Suprapubic skin (tissue), 4 donors: ENCODE measurements around the gene PTPRN2. TPM values are rescaled to one million over a fixed set of nuclear protein-coding genes. Genes with fewer than 3 reads are reported as not detected.
A peak's percentile ranks its signal among the peaks of the same experiment; 100 is the strongest.

Source experiments
- DNase-seq, 2 donors: peaks; one replicate each; pipeline ENCODE4 v3.0.0-alpha.2; 2019; ENCODE audit warnings: low spot score in 2 of 2
- H3K27ac ChIP-seq: fragments of 200-600 bp; sonication (generic); one replicate; pipeline ENCODE4 v1.5.1; 2019
- H3K27me3 ChIP-seq: fragments of 200-600 bp; sonication (generic); one replicate; pipeline ENCODE4 v1.5.1; 2019
- H3K36me3 ChIP-seq: fragments of 200-600 bp; sonication (generic); one replicate; pipeline ENCODE4 v1.5.1; 2019
- H3K4me1 ChIP-seq: fragments of 200-600 bp; sonication (generic); one replicate; pipeline ENCODE4 v1.5.1; 2019
- H3K4me3 ChIP-seq: fragments of 200-600 bp; sonication (generic); one replicate; pipeline ENCODE4 v1.5.1; 2019; ENCODE audit warnings: mild to moderate bottlenecking
- H3K9me3 ChIP-seq: fragments of 200-600 bp; sonication (generic); one replicate; pipeline ENCODE4 v1.5.1; 2019
- CTCF ChIP-seq, 2 donors: fragments of 200-600 bp in 1 of 2; fragments of 450-650 bp in 1 of 2; sonication (generic) in 1 of 2; IDR thresholded peaks; one replicate each; pipeline ENCODE4 v1.5.1; 2016 to 2019; ENCODE audit warnings: antibody characterized with exemption in 2 of 2, mild to moderate bottlenecking in 1 of 2, moderate library complexity in 1 of 2
- EP300 ChIP-seq: sonication (generic); formaldehyde crosslinking; IDR thresholded peaks from one replicate; pipeline ENCODE4 v1.6.1; 2017; ENCODE audit warnings: antibody characterized with exemption
- POLR2A ChIP-seq, 2 donors: fragments of 450-650 bp; IDR thresholded peaks; one replicate each; pipeline ENCODE4 v1.6.1; 2017; ENCODE audit warnings: antibody characterized with exemption in 2 of 2, mild to moderate bottlenecking in 2 of 2, moderate library complexity in 2 of 2
- POLR2AphosphoS5 ChIP-seq, 3 donors: sonication (generic); formaldehyde crosslinking; IDR thresholded peaks; one replicate each; pipeline ENCODE4 v1.6.1; 2017; ENCODE audit warnings: antibody characterized with exemption in 3 of 3
- WGBS: methylation state at CpG from one replicate; pipeline ENCODE4 v1.1.5; 2018; 5-methylcytosine and 5-hydroxymethylcytosine counted together
- total RNA-seq, 4 donors: library from RNA; depleted of rRNA; stranded (reverse); fragments of >200 nt; gene quantifications; one replicate each; pipeline ENCODE4 v1.1.0, GENCODE V29; 2016

The PTPRN2 gene
- total RNA-seq, 4 donors from 2014 or later, result 0.23 to 1.8 (median 1.3) TPM

- no peak overlapping the region for H3K4me3 ChIP-seq
- DNase-seq, result peak; percentile 22 to 35
- TF ChIP-seq POLR2AphosphoS5 (IDR thresholded peaks at IDR 0.05), result no peak
- no peak for TF ChIP-seq EP300
- no peak for TF ChIP-seq POLR2A (IDR thresholded peaks at IDR 0.05)
- TF ChIP-seq CTCF (IDR thresholded peaks at IDR 0.05), result no peak
- H3K36me3 ChIP-seq, result no peaks in the 10 kb centered on the region
- H3K27me3 ChIP-seq, result no peaks in the 10 kb centered on the region
- 60% methylated on average over 17 of the region's 17 CpGs for WGBS
- H3K4me1 ChIP-seq, result no peaks in the 10 kb centered on the region
- H3K9me3 ChIP-seq, result no peaks in the 10 kb centered on the region
- no peak overlapping the region for H3K27ac ChIP-seq
Observed at GRCh38 chr7:158043551-158044481, 543.8 kb downstream of the PTPRN2 start.

DNA sequence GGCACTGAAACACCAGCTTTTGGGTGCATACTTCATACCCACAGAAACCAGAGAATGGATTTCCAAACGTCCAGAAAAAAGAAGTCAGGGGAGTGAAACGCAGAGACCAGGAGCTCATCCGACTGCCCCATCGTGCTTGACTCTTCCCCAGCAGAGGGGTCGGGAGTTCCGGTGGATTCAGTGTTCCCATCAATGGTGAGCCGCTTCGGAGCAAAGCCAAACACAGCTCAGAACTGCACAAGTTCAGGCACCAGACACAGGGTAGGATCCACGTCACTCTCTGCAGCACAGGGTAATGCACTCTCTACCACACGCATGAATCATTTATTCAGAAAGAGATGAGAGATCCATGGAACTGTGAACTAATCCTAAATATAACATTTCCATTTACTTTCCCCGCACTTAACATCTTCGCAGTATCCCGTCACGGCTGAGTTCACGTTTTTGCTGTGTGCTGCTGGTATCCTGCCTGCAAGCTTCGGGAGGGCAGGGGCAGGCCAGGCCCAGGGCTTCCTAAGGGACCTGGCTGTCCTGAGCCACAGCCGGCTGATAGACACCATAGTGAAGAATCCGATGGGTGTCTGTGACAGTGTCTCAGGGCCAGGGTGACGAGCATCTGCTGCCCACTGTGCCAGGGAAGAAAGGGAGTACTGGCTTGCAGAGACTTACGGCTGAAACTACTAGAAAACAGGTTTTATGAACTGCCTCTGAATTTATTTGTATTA, 545.3 kb downstream of the PTPRN2 start:
- WGBS, result 84% methylated on average over 19 of the region's 20 CpGs
- H3K27me3 ChIP-seq, result no peaks in the 10 kb centered on the region
- no peak overlapping the region for H3K27ac ChIP-seq
- no peaks in the 10 kb centered on the region for H3K9me3 ChIP-seq
- no peaks in the 10 kb centered on the region for H3K4me1 ChIP-seq
- peak; percentile 20 to 48 for DNase-seq
- no peaks in the 10 kb centered on the region for H3K36me3 ChIP-seq
- TF ChIP-seq POLR2AphosphoS5 (IDR thresholded peaks at IDR 0.05), result no peak
- no peak for TF ChIP-seq CTCF (IDR thresholded peaks at IDR 0.05)
- no peak for TF ChIP-seq POLR2A (IDR thresholded peaks at IDR 0.05)
- no peak for TF ChIP-seq EP300
- H3K4me3 ChIP-seq, result no peak overlapping the region

GRCh38 chr7:158040199-158040598, 547.4 kb downstream of the PTPRN2 start:
- no peaks in the 10 kb centered on the region for H3K4me1 ChIP-seq
- H3K27me3 ChIP-seq, result no peaks in the 10 kb centered on the region
- WGBS, result 92% methylated on average over 6 of the region's 6 CpGs
- H3K27ac ChIP-seq, result no peak overlapping the region
- no peaks in the 10 kb centered on the region for H3K9me3 ChIP-seq
- no peak for TF ChIP-seq EP300
- no peak for TF ChIP-seq POLR2AphosphoS5 (IDR thresholded peaks at IDR 0.05)
- no peak for TF ChIP-seq POLR2A (IDR thresholded peaks at IDR 0.05)
- no peak for TF ChIP-seq CTCF (IDR thresholded peaks at IDR 0.05)
- no peaks in the 10 kb centered on the region for H3K36me3 ChIP-seq
- no peak for DNase-seq
- no peak overlapping the region for H3K4me3 ChIP-seq

GRCh38 chr7:158039270-158039669, 548.4 kb downstream of the PTPRN2 start:
- Histone ChIP-seq H3K27me3 (peaks cover 3% of the 10 kb centered on the region), H3K9me3 (no peaks in the 10 kb centered on the region), H3K36me3 (no peaks in the 10 kb centered on the region), H3K4me3 (no peak overlapping the region), H3K27ac (no peak overlapping the region), H3K4me1 (no peaks in the 10 kb centered on the region)
- TF ChIP-seq EP300 (no peak), POLR2AphosphoS5 (IDR thresholded peaks at IDR 0.05) (no peak), POLR2A (IDR thresholded peaks at IDR 0.05) (no peak), CTCF (IDR thresholded peaks at IDR 0.05) (no peak)
- no peak for DNase-seq

DNA sequence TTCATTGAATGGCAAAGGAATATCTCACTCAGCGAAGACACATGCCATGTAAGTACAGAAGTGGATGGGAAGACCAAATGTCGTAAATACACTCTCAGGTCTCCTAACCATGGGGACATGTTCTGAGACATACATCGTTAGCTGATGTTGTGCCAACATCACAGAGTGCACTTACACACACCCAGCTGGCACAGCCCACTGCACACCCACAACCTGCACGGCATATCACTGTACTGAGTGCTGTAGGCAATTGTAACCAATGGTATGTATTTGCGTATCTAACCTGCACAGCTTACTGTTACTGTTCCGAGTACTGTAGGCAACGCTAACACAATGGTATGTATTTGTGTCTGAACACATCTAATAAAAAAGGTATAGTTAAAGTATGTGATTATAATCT, 550.4 kb downstream of the PTPRN2 start:
- Histone ChIP-seq H3K27me3 (peaks cover 3% of the 10 kb centered on the region), H3K4me3 (no peak overlapping the region), H3K27ac (no peak overlapping the region), H3K9me3 (no peaks in the 10 kb centered on the region), H3K36me3 (no peaks in the 10 kb centered on the region), H3K4me1 (no peaks in the 10 kb centered on the region)
- TF ChIP-seq POLR2AphosphoS5 (IDR thresholded peaks at IDR 0.05) (no peak), CTCF (IDR thresholded peaks at IDR 0.05) (no peak), POLR2A (IDR thresholded peaks at IDR 0.05) (no peak), EP300 (no peak)
- WGBS, result 88% methylated on average over 7 of the region's 7 CpGs
- DNase-seq, result no peak
